ENCODE measurements around the gene GUCA2A. TPM values are rescaled to one million over a fixed set of nuclear protein-coding genes. Genes with fewer than 3 reads are reported as not detected.

GUCA2A gene
- total and polyA plus RNA-seq, 2 of the 4 experiments (the other 2 are of a cell fraction), result not detected

- peaks cover 10% of the 10 kb centered on the region for H3K4me1 ChIP-seq (ENCODE audit: control insufficient read depth, insufficient read depth, low read length)
- dilution Hi-C loops (cut with HindIII; ENCODE audit: low sequenced_read_pairs, unreplicated experiment), result no loop called here
- no peak for TF ChIP-seq NFE2L2 (IDR thresholded peaks at IDR 0.05; ENCODE audit: low read depth, low read length)
- no peak for TF ChIP-seq USF2 (IDR thresholded peaks at IDR 0.05; ENCODE audit: low read depth, low read length)
- no peak for TF ChIP-seq FOS (IDR thresholded peaks at IDR 0.05; ENCODE audit: low read depth, low read length)
- no peak for TF ChIP-seq RAD21 (IDR thresholded peaks at IDR 0.05; ENCODE audit: low read length)
- TF ChIP-seq CTCF (conservative IDR thresholded peaks at IDR 0.05; ENCODE audit: low read depth, low read length), result no peak
- no peak for TF ChIP-seq RCOR1 (IDR thresholded peaks at IDR 0.05; ENCODE audit: insufficient replicate concordance, low read length)
- TF ChIP-seq CHD1 (IDR thresholded peaks at IDR 0.05; ENCODE audit: low read depth, low read length), result no peak
- no peak for TF ChIP-seq SMC3 (IDR thresholded peaks at IDR 0.05; ENCODE audit: low read depth, low read length)
- no peak for TF ChIP-seq MXI1 (IDR thresholded peaks at IDR 0.05; ENCODE audit: borderline replicate concordance, low read depth, low read length)
- TF ChIP-seq MAZ (IDR thresholded peaks at IDR 0.05; ENCODE audit: borderline replicate concordance, low read depth, low read length), result no peak
- no peak for TF ChIP-seq MAFK (IDR thresholded peaks at IDR 0.05; ENCODE audit: low read depth, low read length)
- TF ChIP-seq BHLHE40 (IDR thresholded peaks at IDR 0.05; ENCODE audit: low read depth, low read length), result no peak
- TF ChIP-seq ELK1 (IDR thresholded peaks at IDR 0.05; ENCODE audit: borderline replicate concordance, low read depth, low read length), result no peak
- POLR2A ChIA-PET (ENCODE audit: unreplicated experiment), result no interaction called here
- H2BK120ac ChIP-seq (ENCODE audit: low read depth, low read length), result no peak overlapping the region
- in situ Hi-C loops (cut with MboI; ENCODE audit: low sequenced_read_pairs), result no loop called here
- peaks cover 4% of the 10 kb centered on the region for H3K36me3 ChIP-seq (ENCODE audit: control insufficient read depth, insufficient read depth, low read length)
- no peak overlapping the region for H2BK15ac ChIP-seq (ENCODE audit: low read depth, low read length)
- H3K9ac ChIP-seq (ENCODE audit: low read depth, low read length), result no peak overlapping the region
- no peak overlapping the region for H3K18ac ChIP-seq (ENCODE audit: low read depth, low read length)
- no peak overlapping the region for H2BK20ac ChIP-seq (ENCODE audit: low read depth, low read length)
- no peak overlapping the region for H4K8ac ChIP-seq (ENCODE audit: low read depth in 2 of 2, low read length in 2 of 2)
- no peaks in the 10 kb centered on the region for H3K9me3 ChIP-seq (ENCODE audit: control insufficient read depth, insufficient read depth, low read length)
- H3K79me1 ChIP-seq (ENCODE audit: low read depth in 1 of 2, low read length in 2 of 2), result no peaks in the 10 kb centered on the region
- ATAC-seq (ENCODE audit: low read depth) (no peak), DNase-seq (no peak)
- 0 out of 2 replicates have a peak, but pooled peaks cover 2% of the 10 kb centered on the region for H3K9me1 ChIP-seq (ENCODE audit: insufficient read depth, low read length)
- no peak overlapping the region for H2BK5ac ChIP-seq (ENCODE audit: low read depth, low read length, poor library complexity, severe bottlenecking)
- H3K14ac ChIP-seq (replicated peaks; ENCODE audit: low read depth, low read length), result no peak overlapping the region
- no peak overlapping the region for H2AFZ ChIP-seq (replicated peaks; ENCODE audit: low read length, poor library complexity)
- CTCF ChIA-PET, result interaction anchor here (1.3 kb wide), 1 partner anchor 159 kb away, joined by 4 read pairs; no protein-coding TSS in a partner anchor
- H3K4ac ChIP-seq (ENCODE audit: low read depth, low read length), result no peak overlapping the region
- no peak overlapping the region for H4K91ac ChIP-seq (ENCODE audit: insufficient read depth, low read depth, low read length)
- no peak overlapping the region for H3K23ac ChIP-seq (ENCODE audit: low read depth, low read length)
- BruUV-seq (replicated peaks), result no TSS peak
- no peak overlapping the region for H3K27ac ChIP-seq (ENCODE audit: insufficient read depth, low read length)
- no peak overlapping the region for H3K4me3 ChIP-seq (ENCODE audit: insufficient read depth, low read depth, low read length)
- WGBS, 2 experiments (ENCODE audit: extremely low coverage in 2 of 2, insufficient read length in 1 of 2), result 100% methylated on average over 1 of the region's 7 CpGs; no CpG with 5 or more reads in 1 of the 2 experiments
- H3K4me2 ChIP-seq (ENCODE audit: low read depth, low read length), result no peak overlapping the region
- H4K20me1 ChIP-seq (ENCODE audit: insufficient read depth, low read length), result peaks cover 9% of the 10 kb centered on the region; the same call in 1 of the 2 replicates
- H4K5ac ChIP-seq (ENCODE audit: low read depth, low read length), result no peak overlapping the region
- no peak overlapping the region for H2AK9ac ChIP-seq (replicated peaks; ENCODE audit: low read depth, low read length, poor library complexity)
- intact Hi-C loops (cut with micrococcal nuclease), result loop anchor here (2.0 to 10.0 kb wide), 3 partner anchors 281 to 479 kb away; partner anchors contain the start of genes PPCS, PPIH and ZMYND12
- H2AK5ac ChIP-seq (ENCODE audit: low read depth, low read length), result no peak overlapping the region
- no peak overlapping the region for H3K56ac ChIP-seq (ENCODE audit: extremely low read depth, insufficient read depth, low read length)
- no peaks in the 10 kb centered on the region for H3K27me3 ChIP-seq (ENCODE audit: control insufficient read depth, insufficient read depth, low read length)
Observed at GRCh38 chr1:42175314-42176054, 10.9 kb upstream of the GUCA2A start.

Data from IMR-90 (cell line).